GM23248 (cell line): ENCODE data around the gene TMEM121. TPM values are rescaled to one million over a fixed set of nuclear protein-coding genes. Genes with fewer than 3 reads are reported as not detected.

Experiments used
- DNase-seq: peaks from one replicate; pipeline ENCODE4 v3.0.0-alpha.2; 2015
- H2AFZ ChIP-seq: fragments of 200-600 bp; sonication (generic); 2 replicates; pipeline ENCODE4 v1.6.1; 2016; ENCODE audit warnings: antibody characterized with exemption
- H3F3A ChIP-seq: fragments of 200-600 bp; sonication (generic); 2 replicates; pipeline ENCODE4 v1.6.1; 2016; ENCODE audit warnings: mild to moderate bottlenecking, antibody characterized with exemption, mixed run types; ENCODE audit not compliant: insufficient read depth
- H3K27ac ChIP-seq: fragments of 200-600 bp; sonication (generic); 2 replicates; pipeline ENCODE4 v1.5.1; 2016; ENCODE audit warnings: mild to moderate bottlenecking
- H3K27me3 ChIP-seq: fragments of 200-600 bp; sonication (generic); replicated peaks from 2 replicates; pipeline ENCODE4 v1.6.1; 2016; ENCODE audit warnings: mild to moderate bottlenecking; ENCODE audit not compliant: insufficient read depth
- H3K36me3 ChIP-seq: fragments of 200-600 bp; sonication (generic); 2 replicates; pipeline ENCODE4 v1.6.1; 2016; ENCODE audit warnings: low read depth, mild to moderate bottlenecking
- H3K4me1 ChIP-seq: fragments of 200-600 bp; sonication (generic); 2 replicates; pipeline ENCODE4 v1.6.1; 2016; ENCODE audit warnings: mild to moderate bottlenecking; ENCODE audit not compliant: insufficient read depth
- H3K4me2 ChIP-seq: fragments of 200-600 bp; sonication (generic); one replicate; pipeline ENCODE4 v1.6.1; 2016; ENCODE audit warnings: mild to moderate bottlenecking; ENCODE audit not compliant: unreplicated experiment
- H3K4me3 ChIP-seq: fragments of 200-600 bp; sonication (generic); 2 replicates; pipeline ENCODE4 v1.5.1; 2016; ENCODE audit warnings: mild to moderate bottlenecking
- H3K79me2 ChIP-seq: fragments of 200-600 bp; sonication (generic); 2 replicates; pipeline ENCODE4 v1.6.1; 2016; ENCODE audit warnings: mild to moderate bottlenecking; ENCODE audit not compliant: insufficient read depth
- H3K9ac ChIP-seq: fragments of 200-600 bp; sonication (generic); 2 replicates; pipeline ENCODE4 v1.6.1; 2016; ENCODE audit warnings: mild to moderate bottlenecking
- H3K9me2 ChIP-seq: fragments of 200-600 bp; sonication (generic); 2 replicates; pipeline ENCODE4 v1.6.1; 2016; ENCODE audit warnings: mixed run types, mild to moderate bottlenecking, moderate library complexity; ENCODE audit not compliant: insufficient read depth
- H3K9me3 ChIP-seq: fragments of 200-600 bp; sonication (generic); one replicate; pipeline ENCODE4 v1.6.1; 2017; ENCODE audit warnings: low read depth
- H4K20me1 ChIP-seq: fragments of 200-600 bp; sonication (generic); 2 replicates; pipeline ENCODE4 v1.6.0; 2016; ENCODE audit not compliant: insufficient read depth
- EZH2 ChIP-seq: fragments of 200-600 bp; sonication (generic); IDR thresholded peaks from 2 replicates; pipeline ENCODE4 v1.6.1; 2018; ENCODE audit warnings: antibody characterized with exemption, mild to moderate bottlenecking; ENCODE audit not compliant: insufficient read depth, poor library complexity, severe bottlenecking
- EZH2phosphoT487 ChIP-seq: fragments of 200-600 bp; sonication (generic); IDR thresholded peaks from 2 replicates; pipeline ENCODE4 v1.6.1; 2018; ENCODE audit warnings: antibody characterized with exemption, moderate library complexity, mild to moderate bottlenecking, low read depth; ENCODE audit not compliant: insufficient read depth
- WGBS, 2 experiments: methylation state at CpG; one replicate each; pipeline ENCODE4 v1.1.6; 2015 to 2017; ENCODE audit warnings: low lambda C conversion rate in 2 of 2, low coverage in 1 of 2; ENCODE audit errors: missing lambda C conversion rate in 2 of 2; 5-methylcytosine and 5-hydroxymethylcytosine counted together
- in situ Hi-C: fragments of 300-500 bp; cut with MboI; formaldehyde crosslinking; loops from 2 replicates; pipeline ENCODE4 v1.15.0; 2020
- polyA plus RNA-seq: library from polyadenylated mRNA; unstranded; fragments of >200 nt; fragmentation: Nextera tagmentation; extraction: Ambion mirVana; gene quantifications from 2 replicates; pipeline ENCODE4 v1.2.1, GENCODE V29; 2016
- total RNA-seq: library from RNA; depleted of rRNA; stranded (reverse); fragments of >200 nt; shearing (Covaris generic); gene quantifications from 2 replicates; pipeline ENCODE4 v1.2.3, GENCODE V29; 2014

Gene TMEM121
- total and polyA plus RNA-seq, 2 experiments from 2014 or later = 5.8 to 11.1 TPM

- no peaks in the 10 kb centered on the region for H3K27me3 ChIP-seq
- in situ Hi-C loops = no loop called here
- TF ChIP-seq EZH2 (no peak), EZH2phosphoT487 (no peak)
Observed at GRCh38 chr14:105495101-105495989, 31.0 kb upstream of the TMEM121 start.

GRCh38 chr14:105495990-105496830 lies 30.2 kb upstream of the TMEM121 start:
- no peaks in the 10 kb centered on the region for H3K9me2 ChIP-seq
- H3K79me2 ChIP-seq = no peaks in the 10 kb centered on the region
- H3F3A ChIP-seq = no peaks in the 10 kb centered on the region
- no peak overlapping the region for H3K4me2 ChIP-seq
- H3K27ac ChIP-seq = no peak overlapping the region
- no peaks in the 10 kb centered on the region for H3K36me3 ChIP-seq
- DNase-seq = no peak
- TF ChIP-seq EZH2 = no peak
- TF ChIP-seq EZH2phosphoT487 = no peak
- H2AFZ ChIP-seq = no peak overlapping the region
- no peaks in the 10 kb centered on the region for H3K27me3 ChIP-seq
- no peaks in the 10 kb centered on the region for H3K9me3 ChIP-seq
- H3K4me1 ChIP-seq = no peaks in the 10 kb centered on the region
- in situ Hi-C loops = no loop called here
- 91 to 92% methylated on average over 14 to 18 of the region's 18 CpGs for WGBS, 2 experiments
- H3K9ac ChIP-seq = no peak overlapping the region
- no peak overlapping the region for H3K4me3 ChIP-seq
- H4K20me1 ChIP-seq = no peaks in the 10 kb centered on the region

More at GRCh38 chr14:105495101-105495989, 31.0 kb upstream of the TMEM121 start:
- H3K9ac ChIP-seq = no peak overlapping the region
- 67 to 72% methylated on average over 18 of the region's 18 CpGs for WGBS, 2 experiments
- no peak overlapping the region for H3K27ac ChIP-seq
- no peak overlapping the region for H2AFZ ChIP-seq
- no peaks in the 10 kb centered on the region for H4K20me1 ChIP-seq
- no peaks in the 10 kb centered on the region for H3K9me3 ChIP-seq
- no peaks in the 10 kb centered on the region for H3K79me2 ChIP-seq
- no peak overlapping the region for H3K4me3 ChIP-seq
- H3K4me1 ChIP-seq = no peaks in the 10 kb centered on the region
- H3K36me3 ChIP-seq = no peaks in the 10 kb centered on the region
- DNase-seq = no peak
- no peak overlapping the region for H3K4me2 ChIP-seq
- H3F3A ChIP-seq = no peaks in the 10 kb centered on the region
- no peaks in the 10 kb centered on the region for H3K9me2 ChIP-seq

- no peak for DNase-seq
- H2AFZ ChIP-seq = no peak overlapping the region
- H3K4me1 ChIP-seq = no peaks in the 10 kb centered on the region
- H3K4me3 ChIP-seq = no peak overlapping the region
- no peaks in the 10 kb centered on the region for H3F3A ChIP-seq
- H3K27ac ChIP-seq = no peak overlapping the region
- H3K79me2 ChIP-seq = no peaks in the 10 kb centered on the region
- no peaks in the 10 kb centered on the region for H3K9me2 ChIP-seq
- H3K9me3 ChIP-seq = no peaks in the 10 kb centered on the region
- no peak overlapping the region for H3K9ac ChIP-seq
- in situ Hi-C loops = no loop called here
- H4K20me1 ChIP-seq = no peaks in the 10 kb centered on the region
- no peak overlapping the region for H3K4me2 ChIP-seq
- no peaks in the 10 kb centered on the region for H3K36me3 ChIP-seq
- no peaks in the 10 kb centered on the region for H3K27me3 ChIP-seq
- TF ChIP-seq EZH2 = no peak
- no peak for TF ChIP-seq EZH2phosphoT487
- 91 to 92% methylated on average over 26 to 32 of the region's 32 CpGs for WGBS, 2 experiments
Observed at GRCh38 chr14:105496831-105497591, 29.4 kb upstream of the TMEM121 start.
